Mammary epithelial cell (primary cell): Measurements from ENCODE around the gene CDH12.

Experiments used
- CTCF ChIP-seq, 2 donors: IDR thresholded peaks in 1 of 2; conservative IDR thresholded peaks in 1 of 2; 2 replicates each; pipeline ENCODE4 v1.5.1; 2011 to 2012; ENCODE audit warnings: inconsistent platforms in 2 of 2, low read length in 2 of 2, mild to moderate bottlenecking in 2 of 2, control low read depth in 1 of 2, low read depth in 1 of 2; ENCODE audit not compliant: insufficient read depth in 1 of 2; ENCODE audit errors: extremely low read depth in 1 of 2
- EZH2 ChIP-seq: IDR thresholded peaks from 2 replicates; pipeline ENCODE4 v1.6.1; 2012; ENCODE audit warnings: low read length, inconsistent platforms, borderline replicate concordance

- TF ChIP-seq EZH2 (no peak), CTCF (conservative IDR thresholded peaks at IDR 0.05 in 1 of 2, IDR thresholded peaks at IDR 0.05 in 1 of 2; ENCODE audit: extremely low read depth in 1 of 2, insufficient read depth in 1 of 2, low read depth in 1 of 2, low read length in 2 of 2) (no peak)
Measured at GRCh38 chr5:22293147-22293546, 560.0 kb downstream of the CDH12 start.
